HG03354 (cell line): ENCODE measurements around the gene CAPN5.
"Not testable (repeated sequence)": the region's sequence is repeated elsewhere in the genome, so short reads cannot be mapped to it uniquely, and the experiment has no call there.

Experiments used
- ATAC-seq: cut with Tn5 transposase; IDR thresholded peaks from one replicate; pipeline ENCODE4 v1.9.1; 2021; ENCODE audit warnings: mild to moderate bottlenecking; ENCODE audit not compliant: unreplicated experiment, poor library complexity, severe bottlenecking

Gene CAPN5

DNA sequence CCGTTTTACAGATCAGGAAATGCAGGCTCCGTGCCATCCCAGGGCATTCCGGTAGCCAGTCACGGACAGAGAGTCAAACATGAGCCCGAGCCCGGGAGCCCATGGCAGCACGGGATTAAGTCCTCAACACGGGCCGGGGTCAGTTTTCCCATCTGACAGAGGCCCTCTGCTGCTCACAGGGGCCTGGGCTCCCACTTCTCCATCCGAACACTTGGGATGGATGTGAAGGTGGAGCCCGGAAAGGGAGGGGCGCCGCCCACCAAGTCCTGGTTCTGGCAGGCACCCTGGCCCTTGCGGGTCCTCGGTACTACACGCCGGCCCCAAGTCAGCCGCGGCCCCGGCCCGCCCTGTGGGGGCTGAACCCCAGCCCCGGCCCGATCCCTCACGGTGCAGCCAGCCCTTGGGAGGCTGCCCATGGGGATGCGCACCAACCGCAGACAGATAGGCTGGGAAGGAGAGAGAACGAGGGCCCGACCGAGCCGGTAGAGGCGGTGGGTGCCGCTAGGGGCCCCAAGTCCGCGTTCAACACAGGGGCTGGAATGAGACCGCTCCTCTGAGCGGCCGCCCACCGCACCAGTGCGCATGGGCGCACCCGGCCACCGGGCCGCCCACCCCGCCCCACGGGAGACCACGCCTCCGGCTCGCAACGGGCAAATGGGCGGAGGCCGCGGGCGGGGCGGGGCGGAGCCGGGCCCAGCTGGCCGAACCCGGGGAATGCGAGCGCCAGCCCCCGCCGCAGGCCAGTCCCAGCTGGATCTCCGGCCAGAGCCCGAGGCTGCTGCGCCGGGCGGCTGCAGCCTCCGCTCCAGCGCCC lies at the start of gene CAPN5:
Gene CAPN5, plus strand, starts transcription at position 743 of the 814 bp plus-strand sequence. CDS start 17,916 bp downstream, outside the sequence.
- peak; percentile 91 for ATAC-seq

DNA sequence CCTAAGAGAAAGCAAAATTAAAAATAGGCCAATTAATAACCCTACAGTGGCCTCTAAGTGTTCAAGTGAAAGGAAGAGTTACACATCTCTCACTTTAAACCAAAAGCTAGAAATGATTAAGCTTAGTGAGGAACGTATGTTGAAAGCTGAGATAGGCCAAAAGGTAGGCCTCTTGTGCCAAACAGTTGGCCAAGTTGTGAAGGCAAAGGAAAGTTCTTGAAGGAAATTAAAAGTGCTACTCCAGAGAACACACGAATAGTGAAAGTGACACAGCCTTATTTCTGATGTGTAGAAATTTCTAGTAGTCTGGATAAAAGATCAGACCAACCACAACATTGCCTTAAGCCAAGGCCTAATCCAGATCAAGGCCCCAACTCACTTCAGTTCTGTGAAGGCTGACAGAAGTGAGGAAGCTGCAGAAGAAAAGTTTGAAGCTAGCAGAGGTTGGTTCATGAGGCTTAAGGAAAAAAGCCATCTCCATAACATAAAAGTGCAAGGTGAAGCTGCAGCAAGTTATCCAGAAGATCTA lies 48.3 kb upstream of the CAPN5 start:
- not testable (repeated sequence) for ATAC-seq

DNA sequence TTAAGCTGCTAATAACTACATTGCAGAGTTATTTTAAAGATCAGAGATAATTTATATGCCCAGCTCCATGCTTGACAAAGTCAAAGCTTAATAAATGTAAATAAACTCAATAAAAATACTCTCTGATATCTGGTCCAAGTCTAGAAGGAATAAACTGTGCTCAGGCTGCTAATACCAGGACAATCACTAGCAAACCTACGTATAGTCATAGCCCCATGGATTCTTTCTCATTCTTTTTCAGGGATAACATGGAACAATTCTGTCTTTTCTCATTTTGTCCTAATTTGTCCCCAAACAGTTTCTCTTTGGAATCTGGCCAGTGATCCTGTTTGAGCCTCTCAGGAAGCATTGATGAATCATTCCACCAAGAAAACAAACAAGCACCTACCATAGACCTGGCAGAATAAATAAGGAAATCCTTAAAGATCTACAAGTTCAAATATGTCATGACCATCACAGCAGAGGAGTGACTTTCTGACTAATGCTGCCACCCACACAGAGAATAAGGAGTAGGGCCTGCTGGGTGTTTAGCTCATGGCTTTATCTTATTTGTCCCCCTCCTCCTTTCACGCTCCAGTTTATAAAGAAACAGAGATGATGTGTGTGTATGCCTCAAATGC lies 46.7 kb upstream of the CAPN5 start:
- ATAC-seq: no peak

DNA sequence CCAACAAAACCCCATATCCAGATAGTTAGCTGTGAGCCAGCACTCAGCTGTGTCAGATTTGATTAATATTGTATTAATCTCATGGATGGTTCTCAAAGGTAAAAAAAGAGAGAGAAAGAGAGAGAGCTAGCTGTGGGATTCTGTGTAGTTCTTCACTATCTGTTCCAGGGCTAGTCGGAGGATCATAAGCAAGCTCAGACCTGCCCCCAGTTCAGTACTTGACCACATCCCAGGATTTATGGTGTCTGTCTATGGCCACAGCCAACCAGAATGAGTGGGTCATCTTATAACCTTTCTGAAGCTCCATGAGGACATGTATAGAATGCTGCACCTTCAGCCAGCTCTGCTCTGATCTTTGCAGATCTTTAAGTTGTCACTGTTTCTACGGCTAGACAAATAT lies 46.0 kb upstream of the CAPN5 start:
- no peak for ATAC-seq

DNA sequence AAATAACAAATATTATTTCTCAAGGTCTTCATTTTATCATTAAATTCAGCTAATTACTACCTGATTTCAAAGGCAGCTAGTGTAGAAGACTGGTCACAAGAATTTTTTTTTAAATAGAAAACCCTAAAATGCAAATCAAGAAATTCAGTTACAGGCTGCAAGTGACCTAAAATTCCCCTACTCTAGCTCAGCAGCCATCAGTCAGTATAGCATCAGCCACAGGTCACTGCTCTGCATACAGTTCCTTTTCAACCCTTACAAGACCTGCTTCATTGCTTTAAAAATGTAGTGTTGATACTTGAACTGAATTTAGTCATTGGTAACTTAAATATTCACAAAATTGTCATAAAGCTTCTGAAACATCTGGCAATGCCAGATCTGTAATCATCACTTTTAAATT lies 42.0 kb upstream of the CAPN5 start:
- ATAC-seq: no peak

DNA sequence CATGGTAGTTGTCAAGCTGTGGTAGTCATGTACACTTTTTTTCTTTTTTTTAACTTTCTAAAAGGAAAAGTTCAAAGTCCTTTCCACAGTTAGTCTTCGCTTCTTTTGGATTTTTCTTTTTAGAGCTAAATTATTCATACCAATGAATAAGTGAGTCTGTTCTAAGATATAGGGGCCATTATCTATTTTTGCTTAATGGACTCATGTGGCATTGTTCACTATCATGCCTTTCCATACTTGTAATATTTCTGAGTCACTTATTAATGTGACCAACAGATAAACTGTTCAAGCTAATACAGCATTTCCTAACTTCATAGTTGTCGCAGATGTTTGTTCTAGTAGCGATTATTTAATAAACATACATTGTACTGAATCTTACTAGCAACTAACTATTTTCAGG lies 40.5 kb upstream of the CAPN5 start:
- no peak for ATAC-seq

DNA sequence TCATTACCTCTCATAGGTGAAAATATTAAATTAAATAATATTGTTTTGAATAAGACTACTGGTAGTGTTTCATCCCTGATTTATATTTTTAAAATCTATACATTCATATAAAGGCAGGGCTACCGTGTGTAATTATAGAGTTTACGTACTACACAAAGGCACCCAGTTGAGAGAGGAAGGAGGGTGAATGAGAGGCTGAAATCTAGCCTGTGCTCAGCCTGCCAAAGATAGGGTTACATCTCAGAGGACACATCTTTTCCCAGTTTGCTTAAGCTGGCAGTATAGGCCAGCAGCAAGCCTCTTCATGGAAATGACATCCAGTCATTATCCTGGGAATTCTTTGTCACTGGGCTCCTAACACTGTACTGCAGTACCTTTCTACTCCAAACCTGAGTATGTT lies 40.0 kb upstream of the CAPN5 start:
- no peak for ATAC-seq

DNA sequence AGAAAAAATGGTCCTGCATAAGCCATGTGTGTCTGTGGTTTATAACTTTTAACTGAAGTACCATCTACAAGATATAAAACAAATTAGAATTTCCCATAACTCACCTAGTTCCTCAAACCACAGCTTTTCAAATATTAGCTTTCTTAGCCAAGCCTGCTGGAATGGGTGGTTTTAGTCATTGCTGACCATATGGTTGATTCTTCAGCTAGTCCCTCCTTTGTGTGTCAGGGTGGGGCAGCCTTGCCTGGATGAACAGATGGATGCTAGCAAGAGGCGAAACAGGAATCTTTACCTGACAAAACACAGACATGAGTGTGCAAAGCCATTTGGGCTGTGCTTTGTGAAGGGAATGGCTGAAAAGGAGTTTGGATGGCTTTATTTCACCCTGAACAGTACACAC lies 39.5 kb upstream of the CAPN5 start:
- ATAC-seq: no peak

DNA sequence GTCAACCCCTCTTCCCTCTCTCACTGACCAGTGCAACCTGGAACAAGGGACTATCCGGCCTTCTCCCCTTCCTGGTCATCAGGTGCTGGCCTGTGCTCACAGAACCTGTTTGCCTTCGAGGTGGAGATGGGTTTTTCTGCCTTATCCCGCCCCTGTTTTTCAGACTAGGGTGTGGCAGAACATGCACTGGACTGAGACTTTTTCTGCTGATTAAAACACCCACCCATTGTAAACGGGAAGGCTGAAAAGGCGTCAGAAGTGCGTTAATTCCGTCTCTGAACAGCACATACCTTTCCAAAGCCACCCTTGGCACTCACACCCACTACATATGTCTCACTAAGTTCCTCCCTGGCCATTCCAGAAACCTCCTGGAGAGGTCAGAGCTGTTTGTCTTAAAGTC lies 36.9 kb upstream of the CAPN5 start:
- no peak for ATAC-seq

DNA sequence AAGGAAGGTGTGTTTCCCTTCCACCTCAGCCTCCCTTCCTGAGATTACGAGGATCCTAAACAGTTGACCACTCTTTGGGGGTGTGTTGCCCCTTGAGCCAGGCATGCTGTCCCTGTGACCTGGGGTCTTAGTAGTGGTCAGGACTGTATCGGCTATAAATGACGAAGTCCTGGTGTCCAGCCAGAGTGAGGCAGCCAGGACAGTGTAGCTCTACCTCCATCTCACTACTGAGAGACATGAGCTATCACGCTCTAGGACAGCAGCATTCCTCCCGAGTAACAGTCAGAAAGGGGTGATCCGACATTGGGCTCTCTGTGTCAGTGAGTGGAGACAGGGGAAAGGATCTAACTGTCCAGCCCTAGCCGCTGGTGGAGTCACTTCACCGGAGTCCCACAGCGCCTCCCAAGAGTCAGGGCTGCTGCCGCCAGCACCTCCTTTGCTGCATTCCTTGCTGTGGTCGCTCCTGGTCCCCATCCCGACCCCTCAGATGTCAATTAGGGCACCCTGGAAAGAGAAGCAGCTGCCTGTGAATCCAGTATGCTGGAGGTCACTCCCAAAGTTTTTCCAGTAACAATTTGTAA lies 35.8 kb upstream of the CAPN5 start:
- no peak for ATAC-seq

DNA sequence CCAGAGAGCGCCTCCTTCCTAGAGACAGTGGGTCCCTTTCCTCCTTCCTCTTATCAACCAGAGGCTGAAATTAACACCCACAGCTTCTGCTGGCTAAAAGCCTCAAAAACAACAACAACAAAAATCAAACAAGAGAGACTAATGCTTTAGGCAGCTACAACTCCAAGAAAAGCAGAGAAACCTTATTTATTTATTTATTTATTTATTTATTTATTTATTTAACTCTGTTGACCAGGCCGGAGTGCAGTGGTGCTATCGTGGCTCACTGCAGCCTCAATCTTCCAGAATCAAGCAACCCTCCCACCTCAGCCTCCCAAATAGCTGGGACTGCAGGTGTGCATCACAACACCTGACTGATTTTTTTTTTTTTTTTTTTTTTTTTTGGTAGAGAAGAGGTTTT lies 35.2 kb upstream of the CAPN5 start:
- no peak for ATAC-seq

DNA sequence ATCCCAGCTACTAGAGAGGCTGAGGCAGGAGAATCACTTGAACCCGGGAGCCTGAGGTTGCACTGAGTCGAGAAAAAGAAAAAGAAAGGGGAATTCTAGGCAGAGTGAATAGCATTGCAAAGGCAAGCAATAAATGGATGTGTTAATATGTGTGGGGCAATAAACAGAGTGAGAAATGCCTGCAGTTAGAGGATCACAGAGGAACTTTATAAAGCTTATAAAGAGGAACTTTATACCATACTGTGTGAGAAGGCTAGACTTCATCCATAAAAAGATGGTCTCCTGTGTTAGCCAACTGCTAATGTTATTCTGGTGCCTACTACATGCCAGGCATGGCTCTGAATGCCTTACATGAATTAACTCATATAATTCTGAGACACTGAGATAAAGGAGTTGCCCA lies 31.7 kb upstream of the CAPN5 start:
- no peak for ATAC-seq

DNA sequence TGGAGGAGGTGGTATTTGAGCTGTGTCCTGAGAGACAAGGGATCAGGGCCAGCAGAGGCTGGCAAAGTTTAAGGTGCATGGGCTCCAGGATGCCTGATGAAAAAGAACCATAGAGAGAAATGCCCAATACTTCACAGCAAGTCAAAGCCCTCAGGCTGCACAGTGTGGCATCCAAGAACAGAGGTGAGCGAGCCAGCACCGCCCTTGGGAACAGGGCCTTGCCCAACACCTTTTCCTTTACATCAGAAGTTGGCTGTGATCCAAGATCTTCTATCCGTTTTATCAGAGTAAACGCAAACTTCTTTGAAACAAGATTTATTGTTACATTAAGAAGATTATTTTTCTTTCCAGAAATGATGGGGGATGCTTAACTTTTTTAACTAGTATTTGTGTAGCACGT lies 31.2 kb upstream of the CAPN5 start:
- no peak for ATAC-seq

DNA sequence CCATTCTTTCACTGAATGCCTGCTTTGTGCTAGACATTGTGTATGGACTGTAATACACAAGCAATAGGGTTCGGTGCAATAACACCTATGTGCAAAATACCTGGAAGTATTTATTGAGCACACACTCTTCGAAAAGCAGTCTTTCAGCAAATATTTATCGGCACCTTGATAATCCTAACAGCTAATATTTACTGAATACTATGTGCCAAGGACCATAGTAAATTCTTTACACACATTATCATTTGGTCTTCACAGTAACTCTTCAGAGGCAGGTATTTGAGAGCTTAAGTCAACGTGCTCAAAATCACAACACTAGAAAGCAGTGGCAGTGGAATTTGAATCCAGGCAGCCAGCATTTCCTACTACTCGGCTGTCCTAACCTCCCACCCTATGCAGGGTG lies 30.4 kb upstream of the CAPN5 start:
- ATAC-seq: no peak

DNA sequence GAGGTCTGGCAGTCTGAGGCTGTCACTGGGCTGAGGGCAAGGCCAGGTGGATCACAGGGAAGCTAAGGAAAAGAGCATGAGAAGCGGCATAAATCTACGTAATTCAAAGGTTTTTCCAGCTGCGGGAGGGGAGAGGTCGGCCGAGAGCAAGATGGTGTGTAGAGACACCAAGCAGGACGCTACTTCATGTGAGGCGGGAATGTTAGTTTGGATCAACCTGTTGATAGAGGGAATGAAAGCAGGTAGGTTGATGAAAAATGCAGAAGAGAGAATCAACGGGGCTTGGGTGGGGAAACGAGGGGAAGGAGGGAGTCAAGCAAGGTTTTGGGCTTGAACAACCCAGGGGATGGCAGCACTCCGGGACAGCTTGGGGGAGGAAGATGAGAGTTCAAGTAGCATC lies 29.7 kb upstream of the CAPN5 start:
- ATAC-seq: no peak

DNA sequence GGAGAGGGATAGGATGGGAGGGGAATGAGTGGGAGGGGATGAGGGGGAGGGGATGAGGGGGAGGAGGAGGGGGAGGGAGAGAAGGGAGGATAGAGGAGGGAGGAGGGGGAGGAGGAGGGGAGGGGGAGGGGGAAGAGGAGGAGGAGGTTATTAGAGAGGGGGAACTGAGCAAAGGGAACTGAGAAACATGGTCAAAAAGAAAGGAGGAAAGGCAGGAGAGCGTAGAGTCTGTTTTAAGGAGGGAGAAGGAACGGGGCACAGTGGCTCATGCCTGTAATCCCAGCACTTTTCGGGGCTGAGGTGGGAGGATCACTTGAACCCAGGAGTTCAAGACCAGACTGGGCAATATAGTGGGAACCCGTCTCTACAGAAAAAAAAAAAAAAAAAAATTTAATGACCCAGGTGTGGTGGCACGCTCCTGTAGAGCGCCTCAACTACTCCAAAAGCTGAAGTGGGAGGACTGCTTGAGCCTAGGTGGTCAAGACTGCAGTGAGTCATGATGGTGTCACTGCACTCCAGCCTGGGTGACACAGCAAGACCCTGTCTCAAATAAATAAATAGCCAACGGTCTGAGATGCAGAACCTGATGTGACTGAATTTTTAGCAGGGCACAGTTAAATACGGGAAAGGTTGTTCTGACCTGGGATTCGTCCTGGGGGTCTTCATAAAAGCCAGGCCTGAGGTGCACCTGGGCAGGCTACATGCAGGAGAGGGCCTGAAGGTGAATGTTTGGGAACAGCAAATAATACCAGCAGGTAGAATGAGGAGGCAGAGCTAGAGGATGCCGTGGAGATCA lies 28.5 kb upstream of the CAPN5 start:
- ATAC-seq: no peak

DNA sequence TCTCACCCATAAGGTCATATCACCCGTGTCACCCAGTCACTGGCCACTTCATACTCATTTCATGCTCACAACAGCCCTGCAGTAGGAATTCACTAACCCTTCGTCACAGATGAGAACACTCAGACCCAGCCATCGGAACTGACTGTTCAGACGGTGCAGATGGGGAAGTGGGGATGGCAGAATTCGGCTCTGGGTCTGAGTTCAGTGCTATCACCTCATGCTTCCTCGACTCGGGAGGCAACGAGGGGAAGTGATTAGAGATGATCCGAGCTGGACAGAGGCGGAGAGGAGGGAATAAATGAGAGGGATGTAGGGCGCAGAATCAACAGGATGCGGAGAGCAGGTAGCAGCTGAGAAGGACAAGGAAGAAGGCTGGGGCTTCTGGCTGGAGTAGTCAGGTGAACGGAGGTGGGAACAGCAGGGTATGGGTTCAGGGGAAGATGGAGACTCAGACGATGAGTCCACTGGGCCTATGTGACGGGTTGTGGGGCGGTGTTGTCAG lies 27.9 kb upstream of the CAPN5 start:
- no peak for ATAC-seq

DNA sequence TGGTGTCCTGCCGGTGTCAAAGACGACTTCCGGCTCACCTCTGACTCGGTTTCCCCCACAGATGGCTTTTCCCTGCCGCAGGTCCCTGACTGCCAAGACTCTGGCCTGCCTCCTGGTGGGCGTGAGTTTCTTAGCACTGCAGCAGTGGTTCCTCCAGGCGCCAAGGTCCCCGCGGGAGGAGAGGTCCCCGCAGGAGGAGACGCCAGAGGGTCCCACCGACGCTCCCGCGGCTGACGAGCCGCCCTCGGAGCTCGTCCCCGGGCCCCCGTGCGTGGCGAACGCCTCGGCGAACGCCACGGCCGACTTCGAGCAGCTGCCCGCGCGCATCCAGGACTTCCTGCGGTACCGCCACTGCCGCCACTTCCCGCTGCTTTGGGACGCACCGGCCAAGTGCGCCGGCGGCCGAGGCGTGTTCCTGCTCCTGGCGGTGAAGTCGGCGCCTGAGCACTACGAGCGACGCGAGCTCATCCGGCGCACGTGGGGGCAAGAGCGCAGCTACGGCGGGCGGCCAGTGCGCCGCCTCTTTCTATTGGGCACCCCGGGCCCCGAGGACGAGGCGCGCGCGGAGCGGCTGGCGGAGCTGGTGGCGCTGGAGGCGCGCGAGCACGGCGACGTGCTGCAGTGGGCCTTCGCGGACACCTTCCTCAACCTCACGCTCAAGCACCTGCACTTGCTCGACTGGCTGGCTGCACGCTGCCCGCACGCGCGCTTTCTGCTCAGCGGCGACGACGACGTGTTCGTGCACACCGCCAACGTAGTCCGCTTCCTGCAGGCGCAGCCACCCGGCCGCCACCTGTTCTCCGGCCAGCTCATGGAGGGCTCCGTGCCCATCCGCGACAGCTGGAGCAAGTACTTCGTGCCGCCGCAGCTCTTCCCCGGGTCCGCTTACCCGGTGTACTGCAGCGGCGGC lies 27.0 kb upstream of the CAPN5 start:
- ATAC-seq: no peak

DNA sequence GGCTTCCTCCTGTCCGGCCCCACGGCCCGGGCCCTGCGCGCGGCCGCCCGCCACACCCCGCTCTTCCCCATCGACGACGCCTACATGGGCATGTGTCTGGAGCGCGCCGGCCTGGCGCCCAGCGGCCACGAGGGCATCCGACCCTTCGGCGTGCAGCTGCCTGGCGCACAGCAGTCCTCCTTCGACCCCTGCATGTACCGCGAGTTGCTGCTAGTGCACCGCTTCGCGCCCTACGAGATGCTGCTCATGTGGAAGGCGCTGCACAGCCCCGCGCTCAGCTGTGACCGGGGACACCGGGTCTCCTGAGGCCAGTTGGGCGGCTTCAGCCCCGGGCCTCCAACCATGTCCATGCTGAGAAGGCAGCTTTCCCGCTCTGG lies 26.4 kb upstream of the CAPN5 start:
- no peak for ATAC-seq
